ENCODE measurements around the gene ROBO2.

The ROBO2 gene

GRCh38 chr3:77309460-77309859, 269.6 kb downstream of the ROBO2 start:
- no peak for DNase-seq (ENCODE audit: low read depth)
- no peak overlapping the region for H3K4me3 ChIP-seq (ENCODE audit: low read length)
- TF ChIP-seq, protein P1, sequence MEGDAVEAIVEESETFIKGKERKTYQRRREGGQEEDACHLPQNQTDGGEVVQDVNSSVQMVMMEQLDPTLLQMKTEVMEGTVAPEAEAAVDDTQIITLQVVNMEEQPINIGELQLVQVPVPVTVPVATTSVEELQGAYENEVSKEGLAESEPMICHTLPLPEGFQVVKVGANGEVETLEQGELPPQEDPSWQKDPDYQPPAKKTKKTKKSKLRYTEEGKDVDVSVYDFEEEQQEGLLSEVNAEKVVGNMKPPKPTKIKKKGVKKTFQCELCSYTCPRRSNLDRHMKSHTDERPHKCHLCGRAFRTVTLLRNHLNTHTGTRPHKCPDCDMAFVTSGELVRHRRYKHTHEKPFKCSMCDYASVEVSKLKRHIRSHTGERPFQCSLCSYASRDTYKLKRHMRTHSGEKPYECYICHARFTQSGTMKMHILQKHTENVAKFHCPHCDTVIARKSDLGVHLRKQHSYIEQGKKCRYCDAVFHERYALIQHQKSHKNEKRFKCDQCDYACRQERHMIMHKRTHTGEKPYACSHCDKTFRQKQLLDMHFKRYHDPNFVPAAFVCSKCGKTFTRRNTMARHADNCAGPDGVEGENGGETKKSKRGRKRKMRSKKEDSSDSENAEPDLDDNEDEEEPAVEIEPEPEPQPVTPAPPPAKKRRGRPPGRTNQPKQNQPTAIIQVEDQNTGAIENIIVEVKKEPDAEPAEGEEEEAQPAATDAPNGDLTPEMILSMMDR (IDR thresholded peaks at IDR 0.05; ENCODE audit: insufficient read depth, low read depth, low read length, missing control alignments): no peak

GRCh38 chr3:77313843-77314242, 273.9 kb downstream of the ROBO2 start:
- TF ChIP-seq, protein P1 (IDR thresholded peaks at IDR 0.05; ENCODE audit: insufficient read depth, low read depth, low read length, missing control alignments): no peak
- H3K4me3 ChIP-seq (ENCODE audit: low read length): no peak overlapping the region
- no peak for DNase-seq (ENCODE audit: low read depth)

GRCh38 chr3:77319711-77320110, 279.8 kb downstream of the ROBO2 start:
- DNase-seq (ENCODE audit: low read depth): peak; percentile 32
- TF ChIP-seq, protein P1 (IDR thresholded peaks at IDR 0.05; ENCODE audit: insufficient read depth, low read depth, low read length, missing control alignments): peak; percentile 40
- H3K4me3 ChIP-seq (ENCODE audit: low read length): no peak overlapping the region

- H3K4me3 ChIP-seq (ENCODE audit: low read length): no peak overlapping the region
- DNase-seq (ENCODE audit: low read depth): peak; percentile 53
- TF ChIP-seq, protein P1 (IDR thresholded peaks at IDR 0.05; ENCODE audit: insufficient read depth, low read depth, low read length, missing control alignments): peak; percentile 58
Measured at GRCh38 chr3:77320514-77320913, 280.6 kb downstream of the ROBO2 start.

DNA sequence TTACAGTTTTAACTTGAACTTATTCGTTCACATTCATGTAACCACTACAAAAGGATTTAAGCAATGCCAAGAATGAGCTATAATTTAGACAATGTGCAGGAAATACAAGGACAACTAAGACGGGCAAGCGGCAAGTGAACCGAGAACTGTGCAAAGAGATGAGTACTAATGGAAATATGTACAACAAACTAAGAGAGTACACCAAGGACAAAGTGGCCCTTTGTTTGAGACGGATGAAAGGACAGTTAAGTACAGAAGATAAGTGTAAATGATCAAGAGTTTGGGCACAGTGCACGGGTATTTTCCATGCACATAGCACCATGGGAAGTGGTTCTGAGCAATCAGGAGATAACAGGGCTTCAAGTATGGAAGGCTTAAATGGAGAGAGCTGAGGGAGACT, 281.7 kb downstream of the ROBO2 start:
- TF ChIP-seq, protein P1 (IDR thresholded peaks at IDR 0.05; ENCODE audit: insufficient read depth, low read depth, low read length, missing control alignments): no peak
- no peak overlapping the region for H3K4me3 ChIP-seq (ENCODE audit: low read length)
- DNase-seq (ENCODE audit: low read depth): peak; percentile 5

- no peak for DNase-seq (ENCODE audit: low read depth)
- TF ChIP-seq, protein P1 (IDR thresholded peaks at IDR 0.05; ENCODE audit: insufficient read depth, low read depth, low read length, missing control alignments): no peak
Measured at GRCh38 chr3:77323626-77324025, 283.7 kb downstream of the ROBO2 start.

GRCh38 chr3:77324105-77324504, 284.2 kb downstream of the ROBO2 start:
- no peak for DNase-seq (ENCODE audit: low read depth)
- TF ChIP-seq, protein P1 (IDR thresholded peaks at IDR 0.05; ENCODE audit: insufficient read depth, low read depth, low read length, missing control alignments): no peak
- no peak overlapping the region for H3K4me3 ChIP-seq (ENCODE audit: low read length)

More at GRCh38 chr3:77323626-77324025, 283.7 kb downstream of the ROBO2 start:
- no peak overlapping the region for H3K4me3 ChIP-seq (ENCODE audit: low read length)
